Stimulated activated CD4-positive, alpha-beta T cell treated with anti-CD3 and anti-CD28 coated beads, TNF-alpha, amount 100 ng/mL, for 24 hours (primary cell): ENCODE measurements around the gene CTSE.

Experiments
- DNase-seq, 3 experiments: peaks; one replicate each; pipeline ENCODE4 v3.0.0-alpha.2; 2020; ENCODE audit warnings: low read depth in 3 of 3

Gene CTSE

DNA sequence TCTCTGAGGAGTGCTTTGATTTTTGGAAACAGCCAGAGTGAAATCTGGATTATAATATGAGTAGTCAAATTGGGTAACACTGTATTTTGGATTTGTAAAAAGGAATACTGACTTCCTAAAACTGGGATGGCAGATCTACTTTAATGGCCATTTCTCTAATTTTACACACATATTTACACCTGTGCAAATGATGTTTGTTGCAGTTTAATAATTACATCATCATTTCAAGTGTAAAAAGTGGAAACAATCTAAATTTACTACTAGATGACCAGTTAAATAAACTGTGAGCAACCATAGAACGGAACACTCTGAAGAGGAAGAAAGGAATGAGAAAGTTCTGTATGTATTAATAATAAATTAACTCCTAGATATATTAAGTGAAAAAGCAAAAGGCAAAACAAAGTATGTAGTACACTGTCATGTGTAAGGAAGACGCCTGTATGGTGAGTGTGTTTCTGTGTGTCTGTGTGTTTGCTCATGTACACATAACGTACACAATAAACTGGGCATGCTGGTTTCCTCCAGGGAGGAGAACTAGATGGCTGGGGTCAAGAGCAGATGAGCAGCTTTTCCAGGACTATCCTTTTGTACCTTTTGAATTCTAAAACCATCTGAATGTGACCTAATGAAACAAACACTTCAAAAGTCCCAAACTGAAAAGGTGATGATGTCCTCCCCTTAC is 26.4 kb upstream of the CTSE start:
- DNase-seq, result no peak

DNA sequence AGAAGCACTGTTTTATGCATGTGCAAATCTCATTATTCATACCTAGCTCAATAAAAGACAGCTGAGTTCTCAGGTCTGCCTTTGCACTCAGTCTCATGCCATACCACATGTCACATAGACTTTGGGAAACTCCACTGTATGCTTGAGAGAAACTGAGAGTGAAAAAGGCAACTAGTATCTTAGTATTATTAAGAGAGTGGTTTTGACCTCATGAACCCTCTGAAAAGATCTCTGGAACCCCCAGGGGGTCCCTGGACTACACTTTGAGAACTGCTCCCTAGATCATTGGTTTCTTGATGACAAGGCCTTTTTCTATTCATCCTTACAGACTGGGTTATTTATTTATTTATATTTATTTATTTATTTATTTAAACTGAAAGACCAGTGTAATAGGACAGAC is 25.6 kb upstream of the CTSE start:
- no peak for DNase-seq

DNA sequence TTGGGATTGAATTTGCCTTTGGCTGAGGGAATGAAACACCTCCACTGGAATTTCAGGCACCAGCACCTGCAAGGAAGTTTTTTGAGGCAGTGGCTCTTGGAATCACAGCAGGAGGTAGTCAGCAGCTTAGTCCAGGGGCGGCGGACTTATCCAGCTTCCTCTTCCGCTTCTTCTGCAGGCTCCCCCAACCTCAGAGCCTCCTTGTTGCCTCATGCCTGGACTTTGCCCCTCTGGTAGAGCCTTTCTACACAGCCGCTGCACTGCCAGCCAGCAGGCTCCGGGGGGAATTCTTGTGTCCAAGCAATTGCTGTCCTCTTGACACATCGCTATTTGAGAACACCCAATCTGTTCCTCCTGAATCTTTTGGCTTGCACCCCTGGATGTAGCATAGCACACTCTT is 24.9 kb upstream of the CTSE start:
- DNase-seq, result no peak

DNA sequence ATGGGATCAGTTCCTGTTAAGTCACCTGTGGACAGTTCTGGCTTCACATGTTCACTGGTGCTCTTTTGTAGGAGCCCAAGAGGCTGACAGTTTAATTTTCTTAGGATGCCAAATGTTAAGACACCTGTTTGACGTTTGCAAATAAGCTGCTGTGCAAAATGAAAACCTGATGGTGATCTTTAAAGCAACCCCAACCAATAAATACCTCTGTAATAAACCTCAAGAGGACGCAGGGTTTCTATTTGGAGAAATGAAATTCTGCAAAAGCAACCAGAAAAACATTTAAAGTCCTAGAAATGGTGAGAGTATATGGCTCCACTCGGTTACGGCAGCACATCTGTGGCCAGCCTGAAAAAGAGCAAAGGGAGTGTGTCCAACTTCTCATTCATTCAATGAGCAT is 23.6 kb upstream of the CTSE start:
- DNase-seq, result no peak

DNA sequence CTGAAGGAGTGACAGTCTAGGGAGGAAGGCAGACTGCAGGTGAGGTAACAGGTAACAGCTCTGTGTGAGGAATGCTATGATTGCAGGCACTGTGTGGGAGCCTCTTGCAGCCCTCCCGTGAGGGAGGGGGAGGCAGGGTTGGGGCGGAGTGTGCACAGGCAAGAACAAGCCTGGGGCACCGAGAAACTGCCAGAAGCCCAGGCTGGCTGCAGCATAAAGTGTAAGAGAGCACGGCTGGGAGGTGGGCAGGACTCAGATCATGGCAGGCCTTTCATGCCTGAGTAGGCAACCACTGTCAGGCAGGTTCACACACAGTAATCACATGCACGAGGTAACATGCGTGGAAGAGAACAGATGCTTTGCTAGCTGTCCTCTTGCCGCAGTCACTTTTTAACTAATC is 17.9 kb upstream of the CTSE start:
- no peak for DNase-seq

DNA sequence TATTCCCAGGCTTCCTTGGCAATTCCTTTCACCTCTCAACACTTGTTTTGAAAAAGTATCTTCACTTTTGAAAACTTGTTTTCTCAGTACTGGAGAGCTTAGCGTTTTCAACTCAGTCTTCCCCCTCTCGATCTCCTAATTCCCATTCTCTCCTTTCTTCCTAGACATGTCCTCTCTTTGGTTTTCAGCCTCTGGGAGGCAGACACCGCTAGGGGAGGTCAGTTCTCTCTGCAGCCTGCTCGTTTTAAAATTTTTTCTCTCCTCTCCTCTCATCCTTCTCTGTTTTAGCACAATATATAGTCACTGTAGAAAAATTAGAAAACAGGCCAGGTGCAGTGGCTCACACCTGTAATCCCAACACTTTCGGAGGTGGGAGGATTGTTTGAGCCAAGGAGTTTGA is 16.6 kb upstream of the CTSE start:
- no peak for DNase-seq

DNA sequence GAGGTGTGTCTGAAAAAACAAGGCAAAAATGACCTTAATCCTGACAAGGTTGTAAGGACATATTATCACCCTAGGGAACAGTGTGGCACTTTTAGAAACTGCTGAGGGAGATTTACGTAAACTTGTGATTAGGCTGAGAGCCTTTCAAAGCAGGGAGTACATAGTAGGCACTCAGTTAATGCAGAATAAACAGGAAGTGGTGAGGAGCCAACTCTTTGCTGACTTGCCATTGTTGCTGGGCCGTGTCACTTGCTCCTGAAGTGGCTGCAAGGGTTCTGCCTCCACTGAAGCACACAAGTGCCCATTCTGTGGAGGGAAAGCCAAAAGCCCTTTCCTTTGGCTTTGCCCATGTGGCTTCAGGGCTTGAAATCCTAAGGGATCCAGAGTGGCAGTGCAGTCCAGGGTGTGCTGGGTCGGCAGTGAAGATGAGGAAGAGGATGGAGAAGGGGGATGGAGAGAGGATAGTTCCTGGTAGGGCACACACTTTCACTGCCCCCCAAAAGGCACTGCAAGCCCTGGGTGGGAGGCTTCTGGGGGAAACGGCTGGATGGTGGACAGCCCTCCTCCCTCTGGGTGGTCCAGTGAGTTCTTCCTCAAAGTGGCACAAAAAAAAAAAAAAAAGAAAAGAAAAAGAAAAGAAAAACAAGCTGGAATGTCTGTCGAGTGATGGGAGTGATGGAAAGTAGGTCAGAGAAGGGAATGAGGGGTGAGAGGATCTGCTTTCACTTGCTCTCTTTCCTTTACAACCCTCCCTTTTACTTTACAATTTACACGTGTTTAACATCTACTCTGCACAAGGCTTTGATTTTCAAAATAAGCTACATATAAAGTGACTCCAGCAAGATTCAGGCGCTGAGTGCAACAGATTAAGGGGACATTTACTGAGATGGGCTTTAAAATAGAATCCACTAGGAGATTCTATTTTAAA is 15.6 kb upstream of the CTSE start:
- no peak for DNase-seq

DNA sequence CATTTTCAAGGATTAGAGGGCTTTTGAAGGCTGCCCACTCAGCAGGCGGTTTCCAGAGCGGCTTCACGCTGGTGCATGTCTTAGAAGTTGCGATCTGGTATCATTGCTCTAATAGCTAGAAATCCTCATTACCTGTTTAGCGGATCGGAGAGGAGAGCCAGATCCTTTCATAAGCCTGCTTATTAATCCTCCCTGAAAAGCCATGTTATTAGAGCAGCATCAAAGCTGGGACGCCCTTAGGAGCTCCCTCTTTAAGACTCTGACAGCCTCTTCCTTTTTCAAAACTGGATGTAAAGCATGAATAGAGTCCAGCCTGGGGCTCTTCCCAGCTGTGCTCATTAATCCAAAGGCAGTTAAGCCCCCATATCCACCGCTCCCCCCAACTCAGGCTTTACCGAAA is 13.9 kb upstream of the CTSE start:
- no peak for DNase-seq

DNA sequence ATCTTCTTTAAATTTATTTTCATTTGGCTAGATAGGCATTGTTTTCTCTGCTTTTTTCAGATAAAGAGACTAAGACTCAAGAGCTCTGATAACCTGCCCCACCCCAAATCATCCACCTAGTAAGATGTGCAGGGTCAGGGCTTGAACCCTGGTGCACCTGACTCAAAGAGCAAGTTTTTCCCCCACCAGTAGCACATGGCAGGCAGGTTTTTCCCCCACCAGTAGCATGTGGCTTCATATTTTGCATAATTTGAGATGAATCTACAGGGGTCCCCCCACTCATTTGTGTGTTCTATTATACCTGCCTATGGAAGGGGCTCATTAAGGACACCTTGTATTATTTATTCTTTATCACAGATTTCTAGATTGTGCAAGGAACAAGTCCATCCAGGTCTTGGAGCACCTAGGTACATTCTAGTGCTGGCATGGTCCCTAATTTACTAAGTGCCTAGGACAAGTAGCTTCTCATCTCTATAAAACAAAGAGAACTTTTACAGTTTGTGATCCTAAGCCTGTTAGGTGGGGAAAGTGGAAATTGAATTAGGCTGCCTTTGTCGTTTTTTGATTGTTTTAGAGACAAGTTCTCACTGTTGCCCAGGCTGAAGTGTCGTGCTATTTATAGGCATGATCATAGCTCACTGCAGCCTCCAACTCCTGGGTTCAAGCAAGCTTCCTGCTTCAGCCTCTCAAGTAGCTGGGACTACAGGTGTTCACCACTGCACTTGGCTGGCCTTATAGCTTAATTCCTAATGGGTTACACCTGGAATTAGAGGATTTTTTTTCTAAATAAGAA is 13.2 kb upstream of the CTSE start:
- DNase-seq, result no peak

DNA sequence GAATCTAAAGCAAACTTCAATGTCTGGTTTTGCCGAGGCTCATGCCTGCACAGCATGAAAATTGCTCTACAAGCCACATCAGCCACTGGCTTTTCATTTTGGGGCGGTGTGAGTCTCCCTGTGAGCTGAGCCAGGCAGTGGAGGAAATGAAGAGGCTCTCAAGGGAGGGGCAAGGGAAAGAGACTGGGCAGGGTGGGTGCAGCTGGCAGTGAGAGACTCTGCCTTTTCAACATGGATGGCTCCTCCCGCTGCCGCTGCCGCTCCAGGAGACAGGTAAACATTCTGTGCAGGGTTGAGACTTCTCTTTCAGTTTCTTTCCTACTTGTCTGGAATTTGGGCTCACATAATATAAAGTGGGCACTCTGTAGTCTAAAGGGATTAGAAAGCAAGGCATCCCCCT is 11.3 kb upstream of the CTSE start:
- DNase-seq, result no peak

DNA sequence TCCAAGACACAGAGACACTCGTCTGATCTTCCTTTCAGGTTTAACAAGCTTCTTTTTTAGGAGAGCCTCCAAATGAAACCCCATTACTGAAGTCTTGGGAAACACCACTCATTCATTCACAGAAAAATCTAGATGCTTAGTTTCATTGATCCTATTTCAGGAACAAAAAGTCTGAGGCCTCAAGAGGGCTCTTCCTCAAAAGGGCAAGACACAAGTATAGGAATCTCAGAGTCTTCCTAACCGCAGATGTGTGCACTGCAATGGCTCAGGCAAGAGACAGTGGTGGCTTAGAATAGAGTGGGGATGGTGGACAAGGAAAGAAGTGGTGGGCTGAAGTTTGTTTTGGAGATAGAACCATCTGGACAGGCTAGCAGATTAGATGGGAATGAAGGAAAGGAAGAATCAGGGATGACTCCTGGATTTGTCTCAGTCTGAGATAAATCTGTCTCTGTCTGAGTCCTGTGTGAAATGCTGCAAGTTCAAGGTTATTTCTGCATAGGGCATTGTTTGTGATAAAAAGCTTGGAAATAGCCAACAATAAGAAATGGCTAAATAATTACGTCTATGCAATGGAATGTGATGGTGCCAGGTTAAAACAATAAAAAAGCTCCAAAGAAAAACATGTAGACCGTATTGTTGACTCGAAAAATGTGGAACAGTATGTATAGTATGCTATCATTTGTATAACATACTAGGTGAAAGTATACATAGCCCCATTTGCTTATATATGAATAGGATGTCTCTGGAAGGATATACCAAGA is 8.9 kb upstream of the CTSE start:
- no peak for DNase-seq

DNA sequence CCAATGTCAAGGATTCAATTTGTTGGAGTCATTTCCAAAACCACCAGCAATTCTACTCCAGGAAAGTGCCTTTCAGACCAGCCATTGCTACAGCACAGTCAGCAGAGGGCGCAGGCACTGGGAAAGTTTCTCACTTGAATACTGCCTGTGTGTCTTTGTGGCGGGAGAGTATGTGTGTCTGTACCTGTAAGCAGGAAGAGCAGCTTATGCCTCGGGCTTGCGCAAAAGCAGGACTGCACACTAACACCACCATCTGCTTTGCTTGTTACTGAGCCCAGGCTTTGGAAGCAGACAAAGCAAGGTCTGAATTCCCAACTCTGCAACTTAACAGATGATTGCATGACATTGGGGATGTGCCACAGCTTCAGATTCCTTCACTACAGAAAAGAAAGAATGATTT is 7.0 kb upstream of the CTSE start:
- DNase-seq, result peak; percentile 41 to 64 (median 47)

DNA sequence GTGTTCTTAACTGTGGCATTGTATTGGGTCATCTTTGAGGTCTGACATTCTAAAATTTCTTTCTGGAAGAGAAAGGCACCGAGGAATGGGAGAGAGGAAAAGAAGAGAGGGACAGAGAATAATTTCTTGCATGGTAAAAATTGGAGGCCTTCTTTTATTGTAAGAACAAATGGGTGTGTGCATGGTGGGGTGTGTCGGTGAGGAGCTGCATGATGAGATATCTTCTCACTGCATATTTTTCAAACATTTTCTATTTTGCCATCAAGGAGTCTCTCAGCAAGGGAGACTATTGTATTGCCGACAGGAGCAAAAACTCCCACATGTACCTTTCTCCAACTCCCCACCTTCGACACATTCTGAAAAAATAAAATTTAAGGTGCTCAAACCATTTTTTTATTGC is 6.5 kb upstream of the CTSE start:
- no peak for DNase-seq

DNA sequence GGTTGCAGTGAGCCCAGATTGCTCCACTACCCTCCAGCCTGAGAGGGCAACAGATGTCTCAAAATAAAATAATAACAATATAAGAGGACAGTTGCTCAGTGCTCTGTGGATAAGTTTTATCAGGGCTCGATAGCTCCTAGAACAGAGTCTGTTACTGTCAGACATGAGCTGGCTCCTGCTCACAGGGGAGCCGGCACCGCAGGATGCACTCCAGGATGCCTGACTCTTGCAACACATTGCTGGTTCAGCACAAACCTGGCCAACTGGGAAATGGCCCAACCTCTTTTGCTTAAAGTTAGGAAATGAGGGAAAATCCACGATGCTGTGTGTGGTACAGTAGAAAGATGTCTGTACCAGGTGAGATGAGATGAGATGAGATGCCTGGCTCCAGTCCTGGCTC is 5.8 kb upstream of the CTSE start:
- DNase-seq, result no peak

DNA sequence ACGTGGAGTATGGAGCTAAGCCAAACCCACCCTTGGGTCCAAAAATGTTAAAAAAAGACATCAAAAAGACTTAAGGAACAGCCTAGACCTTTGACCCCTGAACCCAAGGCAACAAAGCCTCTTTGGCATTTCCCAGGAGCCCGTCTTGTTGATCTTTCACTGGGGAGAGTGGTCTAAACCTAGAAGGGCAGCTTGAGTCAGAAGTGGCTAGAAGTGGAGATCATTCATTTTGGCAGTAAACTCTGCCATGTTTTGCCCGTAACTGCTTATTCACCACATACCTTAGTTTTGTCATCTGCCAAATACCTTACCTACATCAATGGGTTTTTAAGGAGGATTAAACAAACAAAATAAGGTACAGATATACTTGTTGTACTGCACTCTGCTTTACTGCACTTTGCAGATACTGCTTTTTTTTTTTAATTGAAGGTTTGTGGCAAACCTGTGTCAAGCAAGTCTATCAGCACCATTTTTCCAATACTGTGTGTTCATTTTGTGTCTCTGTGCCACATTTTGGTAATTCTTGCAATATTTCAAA is 1.7 kb upstream of the CTSE start:
- no peak for DNase-seq

DNA sequence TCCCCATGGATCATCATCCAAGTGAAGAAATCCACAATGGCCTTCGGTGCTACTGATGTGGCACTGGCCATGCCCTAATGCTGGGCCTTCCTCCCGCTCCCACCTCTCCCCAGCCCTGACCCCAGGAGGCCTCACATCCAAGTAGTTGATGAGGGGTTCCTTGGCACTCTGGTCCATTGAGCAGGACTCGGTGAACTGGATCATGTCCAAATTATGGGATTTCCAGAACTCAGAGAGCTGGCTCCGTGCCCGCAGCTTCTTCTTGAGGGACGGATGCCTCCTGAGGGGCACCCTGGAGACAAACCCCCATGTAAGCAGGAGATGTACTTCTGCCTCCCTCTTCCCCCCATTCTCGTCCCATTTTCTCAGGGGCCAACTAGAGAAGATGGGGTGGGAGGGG is 929 bp downstream of the CTSE start:
- DNase-seq, result no peak

DNA sequence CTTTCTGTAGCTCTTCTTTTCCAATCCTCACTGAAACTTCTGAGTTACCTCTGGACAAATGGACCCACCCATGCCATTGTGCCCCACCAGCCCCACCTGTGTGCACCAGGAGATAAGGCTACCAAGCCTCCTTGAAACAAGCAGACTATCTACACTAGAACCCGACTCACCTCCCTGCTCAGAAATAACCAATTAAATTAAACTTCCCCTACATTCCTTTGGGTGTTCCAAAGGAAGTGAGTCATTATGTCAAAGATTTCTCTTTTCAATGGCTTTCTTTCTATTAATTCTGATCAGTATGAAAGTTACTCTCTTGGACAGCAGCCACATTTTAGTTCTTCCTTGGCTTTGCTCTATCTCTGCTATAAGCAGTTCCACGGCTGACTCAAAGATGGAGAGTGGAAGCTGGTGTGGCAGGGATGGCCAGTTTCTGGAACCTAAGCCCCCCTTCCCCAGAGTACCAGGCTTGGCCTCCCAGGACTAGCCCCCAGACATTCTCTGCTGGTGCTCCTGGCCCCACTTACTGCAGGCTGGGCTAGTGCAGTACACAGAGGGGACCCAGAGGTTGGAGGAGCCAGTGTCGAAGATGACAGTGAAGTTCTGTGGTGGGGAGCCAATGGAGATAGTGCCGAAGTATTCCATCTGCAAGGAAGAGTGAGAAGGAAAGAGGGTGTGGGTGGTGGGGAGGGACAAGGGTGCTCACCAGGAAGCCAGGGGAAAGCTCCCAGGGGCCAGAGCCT is 1.9 kb downstream of the CTSE start:
- no peak for DNase-seq

DNA sequence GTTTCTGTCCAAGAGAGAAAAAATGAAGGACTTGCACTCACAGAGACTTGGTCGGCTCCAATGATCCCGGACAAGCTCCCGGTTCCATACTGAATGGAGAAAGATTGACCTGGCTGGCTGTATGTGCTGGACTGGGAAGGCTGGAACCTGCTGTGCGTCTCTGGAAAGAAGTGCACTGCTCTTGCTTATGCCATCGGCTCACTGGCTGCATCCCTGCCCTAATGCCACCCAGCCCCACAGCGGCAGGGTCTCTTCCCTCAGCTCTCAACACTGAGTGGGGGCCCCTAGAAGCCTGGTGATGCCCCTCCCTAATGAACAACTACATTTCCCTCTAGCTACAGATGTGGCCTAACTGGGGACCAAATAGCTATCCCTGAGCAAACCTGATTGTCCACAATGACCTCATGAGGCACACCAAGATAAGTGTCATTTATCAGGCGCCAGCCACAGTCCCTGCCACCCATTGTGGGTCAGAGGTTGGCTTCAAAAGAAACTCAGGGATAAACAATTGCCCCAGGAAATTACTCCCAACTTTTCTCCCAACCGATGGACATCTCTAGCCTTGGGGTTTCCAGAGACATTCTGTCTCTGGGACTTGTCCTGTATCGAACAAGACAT is 2.6 kb downstream of the CTSE start:
- DNase-seq, result no peak

DNA sequence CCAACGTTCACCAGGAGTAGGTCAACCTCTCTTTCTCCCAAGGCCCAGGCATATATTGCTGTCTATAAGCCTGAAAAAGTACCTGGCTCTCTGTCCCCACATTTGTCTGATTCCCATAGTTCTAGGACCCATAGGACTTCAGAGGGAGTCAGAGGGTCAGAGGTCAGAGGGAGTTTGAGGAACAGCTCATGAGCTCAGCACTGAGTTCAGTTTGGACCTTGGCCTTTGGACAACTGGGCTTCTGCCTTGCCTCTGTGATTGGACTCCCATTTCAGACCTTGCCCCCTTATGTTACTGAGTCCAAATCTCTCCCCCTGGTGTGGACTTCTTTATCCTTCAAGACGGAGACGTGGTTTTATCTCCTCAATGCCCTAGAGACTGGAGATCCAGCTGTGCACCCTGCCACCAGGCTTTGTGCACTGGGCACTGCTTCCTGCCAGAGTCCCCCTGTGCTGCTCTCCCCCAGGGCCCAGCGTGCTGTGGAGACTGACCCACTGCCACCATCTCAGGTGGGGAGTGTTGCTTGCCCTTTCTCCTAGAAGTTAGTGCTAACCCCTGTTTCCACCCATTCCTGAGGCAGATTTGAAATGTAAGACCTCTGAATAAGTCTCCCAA is 3.2 kb downstream of the CTSE start:
- no peak for DNase-seq

DNA sequence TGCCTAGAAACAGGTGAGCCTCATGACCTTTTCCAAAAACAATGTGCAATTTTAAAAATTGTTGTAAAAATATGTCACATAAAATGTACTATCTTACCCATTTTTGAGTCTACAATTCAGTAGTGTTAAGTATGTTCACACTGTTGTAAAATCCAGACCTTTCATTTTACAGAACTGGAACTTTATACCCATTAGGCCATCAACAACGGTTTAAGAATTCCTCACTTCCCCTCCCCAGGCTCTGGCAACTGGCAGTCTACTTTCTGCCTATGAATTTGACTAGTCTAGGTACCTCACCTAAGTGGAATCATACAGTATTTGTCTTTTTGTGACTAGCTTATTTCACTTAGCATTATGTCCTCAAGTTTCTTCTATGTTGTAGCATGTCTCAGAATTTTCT is 8.6 kb downstream of the CTSE start:
- no peak for DNase-seq
